Measurements from ENCODE around the gene TMEM214.

The TMEM214 gene

GRCh38 chr2:27049422-27050280 lies 16.9 kb downstream of the TMEM214 start:
- H3K36me3 ChIP-seq (ENCODE audit: insufficient read depth, low read length) = peaks cover 10% of the 10 kb centered on the region; the same call in 1 of the 2 replicates
- peaks cover 18% of the 10 kb centered on the region for H3K79me2 ChIP-seq (ENCODE audit: insufficient read depth, low read length)
- no peaks in the 10 kb centered on the region for H4K20me1 ChIP-seq (ENCODE audit: insufficient read depth, low read length, poor library complexity, severe bottlenecking)
- no peaks in the 10 kb centered on the region for H3K27me3 ChIP-seq (ENCODE audit: insufficient read depth, low read length, poor library complexity, severe bottlenecking)
- no peak for TF ChIP-seq EZH2phosphoT487 (IDR thresholded peaks at IDR 0.05; ENCODE audit: borderline replicate concordance)
- TF ChIP-seq, protein P1, sequence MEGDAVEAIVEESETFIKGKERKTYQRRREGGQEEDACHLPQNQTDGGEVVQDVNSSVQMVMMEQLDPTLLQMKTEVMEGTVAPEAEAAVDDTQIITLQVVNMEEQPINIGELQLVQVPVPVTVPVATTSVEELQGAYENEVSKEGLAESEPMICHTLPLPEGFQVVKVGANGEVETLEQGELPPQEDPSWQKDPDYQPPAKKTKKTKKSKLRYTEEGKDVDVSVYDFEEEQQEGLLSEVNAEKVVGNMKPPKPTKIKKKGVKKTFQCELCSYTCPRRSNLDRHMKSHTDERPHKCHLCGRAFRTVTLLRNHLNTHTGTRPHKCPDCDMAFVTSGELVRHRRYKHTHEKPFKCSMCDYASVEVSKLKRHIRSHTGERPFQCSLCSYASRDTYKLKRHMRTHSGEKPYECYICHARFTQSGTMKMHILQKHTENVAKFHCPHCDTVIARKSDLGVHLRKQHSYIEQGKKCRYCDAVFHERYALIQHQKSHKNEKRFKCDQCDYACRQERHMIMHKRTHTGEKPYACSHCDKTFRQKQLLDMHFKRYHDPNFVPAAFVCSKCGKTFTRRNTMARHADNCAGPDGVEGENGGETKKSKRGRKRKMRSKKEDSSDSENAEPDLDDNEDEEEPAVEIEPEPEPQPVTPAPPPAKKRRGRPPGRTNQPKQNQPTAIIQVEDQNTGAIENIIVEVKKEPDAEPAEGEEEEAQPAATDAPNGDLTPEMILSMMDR (conservative IDR thresholded peaks at IDR 0.05; ENCODE audit: low read length) = no peak
- H3K4me1 ChIP-seq (ENCODE audit: insufficient read depth, low read length, poor library complexity, severe bottlenecking) = peaks cover 25% of the 10 kb centered on the region
- peaks cover 3% of the 10 kb centered on the region; the same call in 1 of the 2 replicates for H3F3A ChIP-seq (ENCODE audit: low read depth)
- no peaks in the 10 kb centered on the region for H3K9me3 ChIP-seq (ENCODE audit: insufficient read depth, low read depth, low read length)
- H3K4me2 ChIP-seq (ENCODE audit: low read depth, low read length, poor library complexity, severe bottlenecking) = peak overlapping the region; percentile 83
- H2AFZ ChIP-seq (ENCODE audit: low read length) = peak overlapping the region; percentile 92
- H3K9ac ChIP-seq (ENCODE audit: low read depth, low read length, poor library complexity, severe bottlenecking) = peak overlapping the region; percentile 88
- H3K4me3 ChIP-seq (ENCODE audit: low read length, poor library complexity, severe bottlenecking) = peak overlapping the region; percentile 94
- H3K9me2 ChIP-seq (replicated peaks; ENCODE audit: low read depth, low read length) = no peaks in the 10 kb centered on the region

- Histone ChIP-seq H3F3A (ENCODE audit: low read depth) (peaks cover 3% of the 10 kb centered on the region; the same call in 1 of the 2 replicates), H3K36me3 (ENCODE audit: insufficient read depth, low read length) (peaks cover 18% of the 10 kb centered on the region; the same call in 1 of the 2 replicates), H3K27me3 (ENCODE audit: insufficient read depth, low read length, poor library complexity, severe bottlenecking) (no peaks in the 10 kb centered on the region), H3K9ac (ENCODE audit: low read depth, low read length, poor library complexity, severe bottlenecking) (peak overlapping the region; percentile 88), H3K4me3 (ENCODE audit: low read length, poor library complexity, severe bottlenecking) (peak overlapping the region; percentile 94), H3K4me1 (ENCODE audit: insufficient read depth, low read length, poor library complexity, severe bottlenecking) (peaks cover 25% of the 10 kb centered on the region), H3K9me2 (replicated peaks; ENCODE audit: low read depth, low read length) (no peaks in the 10 kb centered on the region), H3K4me2 (ENCODE audit: low read depth, low read length, poor library complexity, severe bottlenecking) (peak overlapping the region; percentile 83), H2AFZ (ENCODE audit: low read length) (peak overlapping the region; percentile 92), H3K9me3 (ENCODE audit: insufficient read depth, low read depth, low read length) (no peaks in the 10 kb centered on the region), H4K20me1 (ENCODE audit: insufficient read depth, low read length, poor library complexity, severe bottlenecking) (no peaks in the 10 kb centered on the region), H3K79me2 (ENCODE audit: insufficient read depth, low read length) (peaks cover 18% of the 10 kb centered on the region)
- TF ChIP-seq, protein P1 (conservative IDR thresholded peaks at IDR 0.05; ENCODE audit: low read length) = peak; percentile 33
- no peak for TF ChIP-seq EZH2phosphoT487 (IDR thresholded peaks at IDR 0.05; ENCODE audit: borderline replicate concordance)
Observed at GRCh38 chr2:27050281-27050995, 17.7 kb downstream of the TMEM214 start.

GRCh38 chr2:27050996-27051901 lies 18.5 kb downstream of the TMEM214 start, which contains the start of gene AGBL5:
AGBL5 (plus strand) TSS chr2:27051668; CDS start chr2:27052959, 1,291 bp downstream.
- Histone ChIP-seq H3K9ac (ENCODE audit: low read depth, low read length, poor library complexity, severe bottlenecking) (peak within 1 kb of the TSS; percentile 88), H4K20me1 (ENCODE audit: insufficient read depth, low read length, poor library complexity, severe bottlenecking) (no peaks in the 10 kb centered on the region), H3K36me3 (ENCODE audit: insufficient read depth, low read length) (peaks cover 26% of the 10 kb centered on the region; the same call in 1 of the 2 replicates), H2AFZ (ENCODE audit: low read length) (peak within 1 kb of the TSS; percentile 92), H3K79me2 (ENCODE audit: insufficient read depth, low read length) (peaks cover 21% of the 10 kb centered on the region), H3K4me2 (ENCODE audit: low read depth, low read length, poor library complexity, severe bottlenecking) (peak within 1 kb of the TSS; percentile 91), H3K9me2 (replicated peaks; ENCODE audit: low read depth, low read length) (no peaks in the 10 kb centered on the region), H3F3A (ENCODE audit: low read depth) (peaks cover 3% of the 10 kb centered on the region; the same call in 1 of the 2 replicates), H3K4me1 (ENCODE audit: insufficient read depth, low read length, poor library complexity, severe bottlenecking) (peaks cover 25% of the 10 kb centered on the region), H3K27me3 (ENCODE audit: insufficient read depth, low read length, poor library complexity, severe bottlenecking) (no peaks in the 10 kb centered on the region), H3K9me3 (ENCODE audit: insufficient read depth, low read depth, low read length) (no peaks in the 10 kb centered on the region), H3K4me3 (ENCODE audit: low read length, poor library complexity, severe bottlenecking) (peak within 1 kb of the TSS; percentile 94)
- TF ChIP-seq EZH2phosphoT487 (IDR thresholded peaks at IDR 0.05; ENCODE audit: borderline replicate concordance) = no peak
- TF ChIP-seq, protein P1 (conservative IDR thresholded peaks at IDR 0.05; ENCODE audit: low read length) = no peak
